HepG2 (cell line): Measurements from ENCODE around the gene BPIFB2. TPM values are rescaled to one million over a fixed set of nuclear protein-coding genes. Genes with fewer than 3 reads are reported as not detected.
A peak's percentile ranks its signal among the peaks of the same experiment; 100 is the strongest.

ENCODE experiments used
- ATAC-seq: fragments of 200-7000 bp; cut with Tn5 transposase; 3 replicates; pipeline ENCODE4 v1.9.1; 2020; ENCODE audit warnings: mild to moderate bottlenecking, moderate library complexity
- BruUV-seq: library from RNA; stranded (reverse); fragments of 400-500 nt; replicated peaks from 2 replicates; lab custom pipeline; 2021; lab: Mats Ljungman, UMichigan
- CTCF ChIA-PET: fragments of 300-600 bp; formaldehyde crosslinking; extraction: SDS; loops from one replicate; lab custom pipeline; 2021; ENCODE audit warnings: low total read pairs, inconsistent platforms, low intra/inter-chr PET ratio; lab: Yijun Ruan, JAX
- POLR2A ChIA-PET: fragments of 350-600 bp; sonication (Branson Sonifier 250); formaldehyde crosslinking; loops from one replicate; lab custom pipeline; 2020; ENCODE audit warnings: antibody characterized with exemption, inconsistent platforms; lab: Yijun Ruan, JAX
- DNase-seq: peaks from one replicate; pipeline ENCODE4 v3.0.0-alpha.2; 2015; ENCODE audit warnings: low spot score
- FAIRE-seq: peaks from 3 replicates; lab custom pipeline; 2011; peaks lifted over from hg19 to GRCh38; lab: Jason Lieb, UNC
- H2AFZ ChIP-seq: one replicate; pipeline ENCODE4 v1.6.1; 2011; ENCODE audit warnings: low read length, inconsistent platforms
- H3K27ac ChIP-seq: fragments of 300-600 bp; 3 replicates; pipeline ENCODE4 v1.8.0; 2011; ENCODE audit warnings: mixed run types, mild to moderate bottlenecking, mixed read lengths, low read length, inconsistent platforms; ENCODE audit not compliant: insufficient read depth; ENCODE audit errors: extremely low read length
- H3K27me3 ChIP-seq, 2 experiments: fragments of 200-600 bp in 1 of 2; 2 replicates in 1 of 2; 3 replicates in 1 of 2; pipeline versions ENCODE4 v1.6.0 to v1.8.0; 2011; ENCODE audit warnings: low read length in 2 of 2, mild to moderate bottlenecking in 2 of 2, moderate library complexity in 2 of 2, inconsistent platforms in 1 of 2; ENCODE audit not compliant: insufficient read depth in 2 of 2, control insufficient read depth in 1 of 2
- H3K36me3 ChIP-seq, 2 experiments: fragments of 200-600 bp in 1 of 2; replicated peaks in 1 of 2; 2 replicates in 1 of 2; 3 replicates in 1 of 2; pipeline versions ENCODE4 v1.5.1 to v1.8.0; 2011; ENCODE audit warnings: low read length in 2 of 2, inconsistent platforms in 1 of 2; ENCODE audit not compliant: insufficient read depth in 2 of 2, control insufficient read depth in 1 of 2
- H3K4me1 ChIP-seq: 2 replicates; pipeline ENCODE4 v1.5.1; 2012; ENCODE audit warnings: low read length, inconsistent platforms; ENCODE audit not compliant: insufficient read depth
- H3K4me2 ChIP-seq: 2 replicates; pipeline ENCODE4 v1.6.0; 2011; ENCODE audit warnings: low read depth, low read length, inconsistent platforms
- H3K4me3 ChIP-seq, 3 experiments: fragments of 200-600 bp in 1 of 3; sonication (generic), shearing (Covaris generic) in 1 of 3; replicated peaks in 1 of 3; 2 replicates each; pipeline ENCODE4 v1.5.1; 2011 to 2016; ENCODE audit warnings: low read length in 3 of 3, inconsistent platforms in 2 of 3, low read depth in 2 of 3, mild to moderate bottlenecking in 2 of 3, control low read depth in 1 of 3, mixed read lengths in 1 of 3; ENCODE audit not compliant: insufficient read depth in 1 of 3
- H3K79me2 ChIP-seq: one replicate; pipeline ENCODE4 v1.6.1; 2011; ENCODE audit warnings: low read length, inconsistent platforms; ENCODE audit not compliant: insufficient read depth
- H3K9ac ChIP-seq: 2 replicates; pipeline ENCODE4 v1.6.0; 2011; ENCODE audit warnings: mild to moderate bottlenecking, low read depth, low read length, inconsistent platforms; ENCODE audit not compliant: insufficient read depth
- H3K9me3 ChIP-seq: 2 replicates; pipeline ENCODE4 v1.5.1; 2012; ENCODE audit warnings: mild to moderate bottlenecking, low read length
- H4K20me1 ChIP-seq: 2 replicates; pipeline ENCODE4 v1.6.0; 2011; ENCODE audit warnings: inconsistent platforms, mild to moderate bottlenecking, low read length, moderate library complexity; ENCODE audit not compliant: insufficient read depth
- DMTF1 ChIP-seq: sonication (generic); formaldehyde crosslinking; IDR thresholded peaks from 2 replicates; pipeline ENCODE4 v1.4.0; 2020; ENCODE audit warnings: mild to moderate bottlenecking, missing genetic modification reagents
- HMGXB3 ChIP-seq: sonication (generic); formaldehyde crosslinking; IDR thresholded peaks from 2 replicates; pipeline ENCODE4 v1.4.0; 2020; ENCODE audit warnings: missing genetic modification reagents, borderline replicate concordance
- MED13 ChIP-seq: sonication (generic); formaldehyde crosslinking; IDR thresholded peaks from 2 replicates; pipeline ENCODE4 v1.5.0; 2020; ENCODE audit warnings: missing genetic modification reagents
- MEIS2 ChIP-seq: sonication (generic); formaldehyde crosslinking; IDR thresholded peaks from 2 replicates; pipeline ENCODE4 v1.9.0; 2021; ENCODE audit warnings: mild to moderate bottlenecking, missing genetic modification reagents
- RNF2 ChIP-seq: fragments of 450-650 bp; conservative IDR thresholded peaks from 2 replicates; pipeline ENCODE4 v1.6.1; 2016; ENCODE audit warnings: low read depth
- ZHX2 ChIP-seq, 2 experiments: sonication (generic) in 1 of 2; formaldehyde crosslinking in 1 of 2; IDR thresholded peaks; 2 replicates each; pipeline versions ENCODE4 v1.6.1 to v1.9.0; 2014 to 2022; ENCODE audit warnings: antibody characterized with exemption in 1 of 2, borderline replicate concordance in 1 of 2, inconsistent platforms in 1 of 2, low read depth in 1 of 2, missing genetic modification reagents in 1 of 2
- ZNF276 ChIP-seq: sonication (generic); formaldehyde crosslinking; IDR thresholded peaks from 2 replicates; pipeline ENCODE4 v1.4.0; 2020; ENCODE audit warnings: mild to moderate bottlenecking, low read depth, missing genetic modification reagents
- ZNF282 ChIP-seq: fragments of 450-650 bp; IDR thresholded peaks from 2 replicates; pipeline ENCODE4 v1.6.1; 2018; ENCODE audit not compliant: partially characterized antibody
- ZNF792 ChIP-seq: IDR thresholded peaks from 2 replicates; pipeline ENCODE4 v1.6.1; 2016
- WGBS: methylation state at CpG from one replicate; pipeline ENCODE4 v1.1.6; 2017; ENCODE audit warnings: low lambda C conversion rate; 5-methylcytosine and 5-hydroxymethylcytosine counted together
- in situ Hi-C: cut with HindIII; loops from 2 replicates; pipeline ENCODE4 v1.10.0; 2017; ENCODE audit warnings: low pct_unique_long_range_greater_than_20kb; ENCODE audit not compliant: extremely low pct_ligation_motif_present
- intact Hi-C: fragments of 100-400 bp; cut with micrococcal nuclease; formaldehyde crosslinking; loops from one replicate; pipeline ENCODE4 v1.10.0; 2022; ENCODE audit not compliant: unreplicated experiment
- polyA plus RNA-seq, 8 experiments: library from polyadenylated mRNA; depleted of rRNA in 3 of 8; stranded (reverse) in 7 of 8; unstranded in 1 of 8; fragments of >200 nt; fragmentation: Illumina TruSeq in 4 of 8; extraction: Trizol in 4 of 8; gene quantifications; 2 replicates each; pipeline versions ENCODE4 v1.2.1 to v1.2.3, GENCODE V29; 2011 to 2016; ENCODE audit warnings: low read depth in 4 of 8, missing spikeins in 1 of 8, mixed read lengths in 1 of 8; ENCODE audit not compliant: insufficient read depth in 1 of 8
- total RNA-seq, 5 experiments: library from RNA; depleted of rRNA; stranded (reverse); fragments of >200 nt; fragmentation: Illumina TruSeq; extraction: Trizol; gene quantifications; 2 replicates each; pipeline ENCODE4 v1.2.3, GENCODE V29; 2016; ENCODE audit warnings: low read depth in 1 of 5

The BPIFB2 gene
- total and polyA plus RNA-seq, 2 of the 13 experiments (the other 11 are each of a cell fraction or from before 2014, with no cell fraction given), result 54.5 to 902 TPM

- ChIA-PET POLR2A (no interaction called here), CTCF (no interaction called here)
- no peak overlapping the region for H3K4me3 ChIP-seq
- H3K9me3 ChIP-seq, result no peaks in the 10 kb centered on the region
- WGBS, result 50% methylated on average over 6 of the region's 6 CpGs
- no peaks in the 10 kb centered on the region for H3K36me3 ChIP-seq
- peak overlapping the region; percentile 73 for H2AFZ ChIP-seq
- no peak for FAIRE-seq
- no peak for DNase-seq
- in situ Hi-C loops, result no loop called here
- H3K4me1 ChIP-seq, result peaks cover 53% of the 10 kb centered on the region
- H3K9ac ChIP-seq, result peak overlapping the region; percentile 6; the same call in 1 of the 2 replicates
- no peak overlapping the region for H3K27ac ChIP-seq
- peak; percentile 7; the same call in 1 of the 3 replicates for ATAC-seq
- no peaks in the 10 kb centered on the region for H3K79me2 ChIP-seq
- no TSS peak for BruUV-seq
- H4K20me1 ChIP-seq, result no peaks in the 10 kb centered on the region
- peak overlapping the region; percentile 40 for H3K4me2 ChIP-seq
- intact Hi-C loops, result no loop called here
- H3K27me3 ChIP-seq, result peaks cover 1 to 24% of the 10 kb centered on the region in 2 experiments; a peak in 3 of 5 replicates
- TF ChIP-seq ZHX2 (IDR thresholded peaks at IDR 0.05; ENCODE audit: low read depth) (no peak), ZHX2 (CRISPR knock-in tag; IDR thresholded peaks at IDR 0.05; ENCODE audit: borderline replicate concordance) (no peak), RNF2 (no peak), DMTF1 (CRISPR knock-in tag) (no peak), HMGXB3 (no peak), ZNF276 (CRISPR knock-in tag) (no peak), ZNF792 (CRISPR knock-in tag) (no peak), MED13 (CRISPR knock-in tag) (no peak), MEIS2 (CRISPR knock-in tag) (no peak), ZNF282 (peak; percentile 39)
Observed at GRCh38 chr20:32971703-32972161, 35.8 kb upstream of the BPIFB2 start.
